Gastroesophageal sphincter (tissue), 3 donors: ENCODE results near the gene ERV3-1.
"Not testable (repeated sequence)": the region's sequence is repeated elsewhere in the genome, so short reads cannot be mapped to it uniquely, and the experiment has no call there.

Experiments used
- EP300 ChIP-seq: sonication (generic); formaldehyde crosslinking; IDR thresholded peaks from one replicate; pipeline ENCODE4 v1.6.1; 2017; ENCODE audit warnings: antibody characterized with exemption, mild to moderate bottlenecking
- POLR2A ChIP-seq, 2 donors: fragments of 450-650 bp; IDR thresholded peaks; one replicate each; pipeline ENCODE4 v1.6.1; 2017; ENCODE audit warnings: antibody characterized with exemption in 2 of 2, mild to moderate bottlenecking in 2 of 2, moderate library complexity in 1 of 2
- TF ChIP-seq, protein P1 (sequence below), 4 experiments: fragments of 200-600 bp in 2 of 4; fragments of 450-650 bp in 2 of 4; sonication (generic) in 1 of 4; IDR thresholded peaks; one replicate each; pipeline ENCODE4 v1.5.1; 2017 to 2019; ENCODE audit warnings: antibody characterized with exemption in 4 of 4, mild to moderate bottlenecking in 2 of 4, moderate library complexity in 2 of 4

DNA sequence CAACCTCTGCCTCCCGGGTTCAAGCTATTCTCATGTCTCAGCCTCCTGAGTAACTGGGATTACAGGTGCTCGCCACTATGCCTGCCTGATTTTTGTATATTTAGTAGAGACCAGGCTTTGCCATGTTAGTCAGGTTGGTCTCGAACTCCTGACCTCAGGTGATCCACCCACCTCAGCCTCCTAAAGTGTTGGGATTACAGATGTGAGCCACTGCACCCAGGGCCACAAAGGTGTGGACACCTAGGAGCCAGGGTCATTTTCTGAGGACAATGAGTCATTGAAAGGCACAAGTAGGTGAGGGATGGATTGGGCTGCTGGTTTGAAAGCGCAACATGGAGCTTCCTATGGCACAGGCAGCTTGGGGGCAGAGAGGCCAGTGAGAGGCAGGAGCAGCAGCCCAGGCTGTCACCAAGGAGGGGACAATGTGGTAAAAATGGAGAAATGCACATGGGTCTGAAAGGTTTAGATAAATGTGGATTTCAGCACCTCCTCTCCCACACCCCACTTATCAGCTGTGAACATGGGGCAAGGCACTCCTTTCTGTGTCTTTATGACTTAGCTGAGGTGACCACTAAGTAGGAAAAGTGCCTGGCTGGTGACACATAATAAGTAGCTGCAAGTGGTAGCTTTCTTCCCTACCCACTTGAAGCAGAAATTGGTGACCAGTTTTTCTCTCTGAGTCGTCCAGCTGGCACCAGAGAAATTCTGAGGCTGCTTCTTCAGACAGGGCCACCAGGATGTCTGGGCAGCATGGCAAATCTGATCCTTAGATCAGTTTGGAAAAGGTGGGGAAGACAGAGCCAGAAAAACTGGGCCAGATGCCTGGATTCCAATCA is 61.6 kb downstream of the ERV3-1 start:
- TF ChIP-seq POLR2A (IDR thresholded peaks at IDR 0.05); EP300: not testable (repeated sequence)
- TF ChIP-seq, protein P1, sequence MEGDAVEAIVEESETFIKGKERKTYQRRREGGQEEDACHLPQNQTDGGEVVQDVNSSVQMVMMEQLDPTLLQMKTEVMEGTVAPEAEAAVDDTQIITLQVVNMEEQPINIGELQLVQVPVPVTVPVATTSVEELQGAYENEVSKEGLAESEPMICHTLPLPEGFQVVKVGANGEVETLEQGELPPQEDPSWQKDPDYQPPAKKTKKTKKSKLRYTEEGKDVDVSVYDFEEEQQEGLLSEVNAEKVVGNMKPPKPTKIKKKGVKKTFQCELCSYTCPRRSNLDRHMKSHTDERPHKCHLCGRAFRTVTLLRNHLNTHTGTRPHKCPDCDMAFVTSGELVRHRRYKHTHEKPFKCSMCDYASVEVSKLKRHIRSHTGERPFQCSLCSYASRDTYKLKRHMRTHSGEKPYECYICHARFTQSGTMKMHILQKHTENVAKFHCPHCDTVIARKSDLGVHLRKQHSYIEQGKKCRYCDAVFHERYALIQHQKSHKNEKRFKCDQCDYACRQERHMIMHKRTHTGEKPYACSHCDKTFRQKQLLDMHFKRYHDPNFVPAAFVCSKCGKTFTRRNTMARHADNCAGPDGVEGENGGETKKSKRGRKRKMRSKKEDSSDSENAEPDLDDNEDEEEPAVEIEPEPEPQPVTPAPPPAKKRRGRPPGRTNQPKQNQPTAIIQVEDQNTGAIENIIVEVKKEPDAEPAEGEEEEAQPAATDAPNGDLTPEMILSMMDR (IDR thresholded peaks at IDR 0.05) = not testable (repeated sequence)
